HG02973 (cell line): ENCODE results near the gene RBM6.
"Not testable (repeated sequence)": the region's sequence is repeated elsewhere in the genome, so short reads cannot be mapped to it uniquely, and the experiment has no call there.

Experiments used
- ATAC-seq: cut with Tn5 transposase; IDR thresholded peaks from one replicate; pipeline ENCODE4 v1.9.1; 2021; ENCODE audit warnings: moderate library complexity; ENCODE audit not compliant: unreplicated experiment

RBM6 gene

DNA sequence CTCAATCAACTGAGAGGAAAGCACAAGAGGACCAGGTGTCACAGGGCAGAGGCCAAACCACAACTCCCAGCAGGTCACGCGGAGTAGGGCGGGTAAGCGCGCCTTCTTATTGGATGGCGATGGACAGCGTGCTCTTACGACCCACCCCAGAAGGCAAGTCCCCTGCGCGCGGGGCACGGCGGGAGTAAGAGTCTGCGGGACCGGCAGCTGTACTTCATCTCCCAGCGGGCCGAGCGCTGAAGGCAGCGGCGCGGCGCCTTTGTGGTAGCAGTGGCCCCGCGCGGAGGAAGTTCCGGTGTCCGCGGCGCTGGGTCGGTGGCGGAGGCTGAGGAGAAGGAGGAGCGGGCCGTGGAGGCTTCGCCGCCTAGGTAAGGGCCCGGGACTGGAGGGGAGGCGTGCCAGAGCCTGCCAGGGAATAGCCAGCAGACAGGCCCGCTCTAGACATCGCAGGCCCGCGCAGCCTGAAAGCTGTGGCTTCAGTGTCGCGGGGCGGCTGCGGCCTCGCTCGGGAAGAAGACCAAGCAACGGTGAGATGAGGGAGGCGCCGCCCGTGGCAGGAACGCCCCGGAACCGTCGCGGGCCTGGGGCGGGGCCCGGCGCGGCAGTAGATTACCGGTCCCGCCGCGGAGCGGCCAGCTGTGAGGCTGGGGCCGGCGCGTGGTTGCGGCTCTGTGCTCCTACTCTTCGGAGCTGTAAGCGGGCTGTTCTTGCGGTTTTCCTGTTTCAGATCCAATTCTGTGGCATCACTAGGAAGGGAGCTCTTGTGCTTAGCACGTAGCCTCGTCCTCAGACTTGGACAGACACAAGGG lies at the start of gene RBM6:
Gene RBM6, plus strand, starts transcription at position 293 of the 809 bp plus-strand sequence. CDS start 22,492 bp downstream, outside the sequence.
- peak; percentile 85 for ATAC-seq

- ATAC-seq = no peak
Observed at GRCh38 chr3:49895791-49896190, 44.2 kb upstream of the RBM6 start.

DNA sequence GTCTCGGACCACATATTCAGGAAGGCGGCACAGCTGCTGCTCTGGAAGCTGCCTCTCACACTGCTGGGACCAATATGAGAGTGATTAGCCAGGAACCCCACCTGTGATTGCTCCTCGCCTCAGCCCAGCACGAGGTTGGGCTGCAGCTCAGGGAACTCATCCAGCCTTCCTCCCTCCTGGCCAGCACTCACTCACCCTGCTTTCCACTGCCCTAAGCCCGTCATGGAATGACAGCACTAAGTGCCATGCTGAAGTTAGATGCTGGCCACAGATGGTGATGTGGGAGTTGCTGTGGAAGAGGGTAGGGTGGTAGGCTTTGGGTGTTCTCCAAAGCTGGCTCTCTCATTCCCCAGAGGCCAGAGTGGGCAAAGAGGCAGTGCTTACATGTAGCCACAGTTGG lies 43.6 kb upstream of the RBM6 start:
- ATAC-seq = no peak

- no peak for ATAC-seq
Observed at GRCh38 chr3:49898991-49899390, 41.0 kb upstream of the RBM6 start.

DNA sequence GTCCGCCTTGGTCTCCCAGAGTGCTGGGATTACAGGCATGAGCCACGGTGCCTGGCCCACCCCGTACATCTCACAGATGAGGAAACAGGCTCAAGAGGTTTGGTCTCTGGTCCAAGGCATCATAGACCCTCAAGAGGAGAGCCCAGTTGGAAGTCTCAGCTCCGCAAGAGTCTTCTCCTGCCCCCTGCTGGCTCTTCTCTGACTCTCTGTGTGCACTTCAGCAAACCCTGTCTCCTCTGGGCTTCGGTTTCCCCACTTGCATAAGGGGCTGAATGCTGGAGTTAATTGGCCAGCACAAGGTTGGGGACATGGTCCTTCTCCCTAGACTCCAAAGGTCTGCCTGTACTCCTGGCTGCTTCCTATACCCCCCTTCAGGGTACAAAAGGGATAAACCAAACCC lies 40.1 kb upstream of the RBM6 start:
- no peak for ATAC-seq

DNA sequence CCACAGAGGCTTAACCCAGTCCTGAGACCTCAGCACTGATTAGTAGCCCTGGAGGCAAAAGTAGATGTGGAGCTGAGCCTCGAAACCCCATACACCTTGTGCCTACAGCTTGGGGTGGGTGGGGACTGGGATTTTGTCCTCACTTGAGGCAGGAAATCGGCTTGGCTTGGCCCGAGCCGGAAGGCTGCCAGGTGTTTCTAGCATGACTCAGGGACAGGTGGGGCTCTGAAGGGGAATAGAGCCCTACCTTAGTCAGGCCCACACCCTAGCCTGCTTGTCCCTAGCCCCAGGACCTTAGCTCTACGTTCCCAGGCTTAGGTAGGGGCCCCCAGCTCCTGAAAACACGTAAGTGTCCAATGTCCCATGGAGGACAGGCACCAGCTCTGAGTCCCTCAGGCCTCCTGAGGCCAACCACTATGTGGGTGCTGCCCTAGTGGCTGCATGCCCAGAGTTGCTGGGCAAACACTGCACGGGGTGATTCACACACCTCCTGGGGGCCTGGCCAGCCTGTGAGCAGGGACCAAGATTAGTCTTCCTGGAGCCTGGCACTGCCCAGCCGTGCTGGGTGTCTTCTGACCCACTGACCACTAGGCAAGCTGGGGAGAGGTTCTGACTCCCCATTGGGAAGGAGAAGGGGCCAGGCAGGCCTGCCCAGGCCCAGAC lies 39.3 kb upstream of the RBM6 start:
- ATAC-seq = no peak

GRCh38 chr3:49901366-49902339 lies 38.3 kb upstream of the RBM6 start:
- ATAC-seq = no peak

GRCh38 chr3:49902511-49903345 lies 37.2 kb upstream of the RBM6 start:
- no peak for ATAC-seq

GRCh38 chr3:49903451-49904424 lies 36.2 kb upstream of the RBM6 start, which contains the start of gene MST1R:
Gene MST1R, minus strand, starts transcription at chr3:49903873. Its CDS starts 264 bp downstream, at chr3:49903609.
- peak; percentile 81 for ATAC-seq

GRCh38 chr3:49904448-49904847 lies 35.5 kb upstream of the RBM6 start:
- not testable (repeated sequence) for ATAC-seq

DNA sequence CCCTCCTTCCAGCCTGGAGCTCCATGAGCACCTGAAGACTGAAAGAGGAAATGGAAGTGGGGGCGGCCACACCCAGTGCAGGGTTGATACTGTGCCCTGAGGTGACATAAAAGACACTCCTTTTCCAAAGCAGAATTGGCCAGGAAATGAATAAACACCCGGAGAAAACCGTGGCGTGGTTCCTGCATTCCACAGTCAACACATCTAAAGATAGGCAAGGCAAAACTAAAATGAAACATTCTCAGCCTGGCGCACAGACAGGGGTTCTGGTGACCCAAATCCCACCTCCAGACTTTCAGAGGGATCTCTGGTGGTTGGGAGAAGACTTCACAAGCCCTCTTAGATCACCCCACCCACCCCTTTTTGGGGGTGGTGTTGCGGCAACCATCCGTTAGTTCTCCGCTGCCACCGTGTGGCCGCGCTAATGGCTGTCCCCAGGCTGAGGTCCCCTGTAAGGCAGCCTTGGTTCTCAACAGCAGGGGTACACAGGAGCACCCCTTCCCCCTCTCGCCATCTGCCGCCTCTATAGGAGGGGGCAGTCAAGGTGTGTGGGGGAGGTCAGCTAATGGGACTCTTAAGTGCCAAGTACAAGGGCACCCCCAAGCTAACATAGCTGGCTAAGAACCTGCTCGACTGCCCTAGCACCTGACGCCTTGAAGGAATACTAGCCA lies 33.7 kb upstream of the RBM6 start:
- no peak for ATAC-seq

- no peak for ATAC-seq
Observed at GRCh38 chr3:49908373-49909199, 31.4 kb upstream of the RBM6 start.

GRCh38 chr3:49910409-49911123 lies 29.4 kb upstream of the RBM6 start:
- ATAC-seq = no peak

GRCh38 chr3:49911124-49911420 lies 28.9 kb upstream of the RBM6 start:
- no peak for ATAC-seq

GRCh38 chr3:49911611-49912010 lies 28.3 kb upstream of the RBM6 start:
- no peak for ATAC-seq

GRCh38 chr3:49912881-49913281 lies 27.1 kb upstream of the RBM6 start:
- ATAC-seq = no peak

GRCh38 chr3:49914906-49915305 lies 25.0 kb upstream of the RBM6 start:
- no peak for ATAC-seq
